IgD-negative memory B cell (primary cell): ENCODE results near the gene FAM107B. TPM values are rescaled to one million over a fixed set of nuclear protein-coding genes. Genes with fewer than 3 reads are reported as not detected.
"Not testable (repeated sequence)": the region's sequence is repeated elsewhere in the genome, so short reads cannot be mapped to it uniquely, and the experiment has no call there.

Experiments used
- H3K27ac Mint-ChIP-seq, 3 donors: one replicate each; pipeline ENCODE4 v1.8.0; 2020 to 2022; ENCODE audit warnings: mild to moderate bottlenecking in 3 of 3, mixed read lengths in 3 of 3, moderate library complexity in 1 of 3
- H3K27me3 Mint-ChIP-seq: one replicate; pipeline ENCODE4 v1.8.0; 2021; ENCODE audit warnings: mixed read lengths
- H3K36me3 Mint-ChIP-seq: one replicate; pipeline ENCODE4 v1.8.0; 2020; ENCODE audit warnings: mild to moderate bottlenecking, mixed read lengths
- H3K4me1 Mint-ChIP-seq, 3 donors: one replicate each; pipeline ENCODE4 v1.8.0; 2020 to 2022; ENCODE audit warnings: mixed read lengths in 3 of 3, mild to moderate bottlenecking in 1 of 3
- H3K4me3 Mint-ChIP-seq, 4 donors: one replicate each; pipeline ENCODE4 v1.8.0; 2020 to 2022; ENCODE audit warnings: mild to moderate bottlenecking in 4 of 4, mixed read lengths in 4 of 4, moderate library complexity in 3 of 4
- H3K9me3 Mint-ChIP-seq, 3 donors: one replicate each; pipeline ENCODE4 v1.8.0; 2020 to 2021; ENCODE audit warnings: mixed read lengths in 3 of 3, mild to moderate bottlenecking in 1 of 3
- polyA plus RNA-seq: library from polyadenylated mRNA; unstranded; fragments of 300-500 nt; fragmentation: Illumina TruSeq; gene quantifications from one replicate; pipeline ENCODE4 v1.2.3, GENCODE V29; 2021

Gene FAM107B
- polyA plus RNA-seq, 1 donor from 2014 or later, result 113 TPM

DNA sequence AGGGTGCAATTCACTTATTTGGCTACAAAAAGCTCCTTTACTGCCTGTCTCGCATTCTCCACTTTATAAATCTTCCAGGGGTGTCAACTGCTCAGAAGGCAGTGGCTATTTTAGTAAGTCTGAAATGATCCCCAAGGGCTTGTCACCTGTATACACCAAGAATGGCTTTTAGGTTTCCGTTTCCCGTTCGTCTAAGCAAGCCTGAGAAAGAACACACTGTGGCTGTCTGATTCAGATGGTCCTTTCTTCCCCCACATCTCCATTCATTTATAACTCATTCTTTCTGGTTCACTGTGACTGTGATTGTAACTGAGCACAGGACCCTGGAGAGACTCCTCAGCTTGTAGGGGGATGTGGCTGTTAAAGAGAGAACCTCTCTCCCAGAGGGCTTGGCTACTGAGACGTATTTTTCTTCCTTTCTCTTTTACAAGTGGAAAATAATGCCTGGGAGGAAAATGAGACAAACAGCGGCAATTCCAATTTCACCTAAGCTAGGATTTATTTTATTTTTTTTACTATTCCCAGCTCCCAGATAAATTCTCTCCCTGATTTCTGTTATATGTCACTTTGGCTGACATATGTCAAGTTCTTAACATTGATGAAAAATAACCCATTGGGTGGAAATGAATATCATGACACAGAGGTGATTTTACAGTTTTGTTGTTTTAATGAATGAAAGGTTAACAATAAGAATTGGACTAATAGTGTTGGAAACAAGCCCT lies 129.3 kb downstream of the FAM107B start:
- Mint-ChIP-seq H3K36me3 (peaks cover 2% of the 10 kb centered on the region), H3K9me3 (peaks cover 0 to 6% (median 0%) of the 10 kb centered on the region in 3 donors), H3K4me3 (peak overlapping the region in 3 of 4 donors; percentile 68 to 85 (median 70)), H3K27ac (peak overlapping the region; percentile 85 to 97 (median 88)), H3K27me3 (peaks cover 2% of the 10 kb centered on the region), H3K4me1 (peaks cover 41 to 57% (median 54%) of the 10 kb centered on the region in 3 donors)

- Mint-ChIP-seq H3K36me3 (peaks cover 2% of the 10 kb centered on the region), H3K27ac (no peak overlapping the region), H3K9me3 (peaks cover 0 to 6% (median 0%) of the 10 kb centered on the region in 3 donors), H3K4me1 (peaks cover 12 to 16% (median 13%) of the 10 kb centered on the region in 3 donors), H3K27me3 (no peaks in the 10 kb centered on the region), H3K4me3 (no peak overlapping the region)
Measured at GRCh38 chr10:14639637-14640036, 135.1 kb downstream of the FAM107B start.

- Mint-ChIP-seq H3K4me3 (no peak overlapping the region), H3K27ac (no peak overlapping the region), H3K9me3 (no peaks in the 10 kb centered on the region), H3K4me1 (peaks cover 0 to 7% (median 2%) of the 10 kb centered on the region in 3 donors), H3K36me3 (no peaks in the 10 kb centered on the region), H3K27me3 (no peaks in the 10 kb centered on the region)
Measured at GRCh38 chr10:14635043-14635710, 139.5 kb downstream of the FAM107B start.

DNA sequence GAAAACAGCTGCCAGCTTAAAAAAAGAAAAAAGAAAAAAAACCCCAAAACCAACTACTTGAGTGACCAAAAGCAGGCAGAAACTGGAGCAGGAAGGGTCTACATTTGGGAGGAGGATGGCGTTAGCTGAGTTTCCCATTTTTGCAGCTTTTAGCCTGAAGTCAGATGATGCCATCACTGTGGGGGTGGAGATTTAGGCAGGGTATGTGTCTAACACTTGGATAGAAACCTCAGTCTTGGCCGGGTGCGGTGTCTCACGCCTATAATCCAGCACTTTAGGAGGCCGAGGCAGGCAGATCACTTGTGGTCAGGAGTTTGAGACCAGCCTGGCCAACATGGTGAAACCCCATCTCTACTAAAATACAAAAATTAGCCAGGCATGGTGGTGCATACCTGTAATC lies 140.1 kb downstream of the FAM107B start:
- not testable (repeated sequence) for H3K27ac Mint-ChIP-seq, H3K27me3 Mint-ChIP-seq, H3K36me3 Mint-ChIP-seq, H3K9me3 Mint-ChIP-seq, H3K4me1 Mint-ChIP-seq, H3K4me3 Mint-ChIP-seq

DNA sequence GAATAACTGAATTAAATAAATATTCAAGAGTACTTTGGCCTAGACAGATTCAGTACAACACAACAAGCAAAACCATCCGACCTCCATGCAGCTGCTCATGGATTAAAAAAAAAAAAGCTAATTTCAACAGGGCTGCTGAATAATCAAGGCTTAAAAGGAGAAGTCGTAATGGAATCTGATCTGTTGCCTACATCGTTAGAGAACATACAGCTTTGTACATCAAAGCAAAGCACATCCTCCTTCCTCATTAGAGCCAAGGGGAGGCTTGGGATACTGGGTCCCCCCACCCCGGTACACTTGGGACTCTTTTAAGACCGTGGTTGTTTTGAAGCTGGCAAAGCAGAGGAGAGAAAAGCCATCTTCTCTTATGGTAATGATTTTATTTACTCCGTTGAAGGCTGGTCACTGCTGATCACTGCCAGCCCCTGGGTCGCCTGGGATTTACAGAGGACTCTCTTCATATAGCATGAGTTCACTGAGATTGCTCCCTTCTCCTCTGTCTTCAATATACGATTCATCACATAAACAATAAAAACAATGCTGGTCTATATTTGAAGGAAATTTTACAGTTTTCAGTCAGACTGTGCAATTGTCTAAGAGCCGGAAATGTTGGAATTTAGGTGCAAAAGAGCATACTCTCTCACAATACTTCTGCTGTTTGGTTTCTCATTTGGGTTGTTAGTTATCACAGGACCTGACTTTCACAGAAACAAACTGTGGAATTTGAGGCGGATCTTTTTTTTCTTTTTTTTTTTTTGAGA lies 148.8 kb downstream of the FAM107B start:
- Mint-ChIP-seq H3K27ac (no peak overlapping the region), H3K4me1 (peaks cover 5 to 7% (median 6%) of the 10 kb centered on the region in 3 donors), H3K4me3 (no peak overlapping the region), H3K27me3 (no peaks in the 10 kb centered on the region), H3K36me3 (peaks cover 1% of the 10 kb centered on the region), H3K9me3 (no peaks in the 10 kb centered on the region)

DNA sequence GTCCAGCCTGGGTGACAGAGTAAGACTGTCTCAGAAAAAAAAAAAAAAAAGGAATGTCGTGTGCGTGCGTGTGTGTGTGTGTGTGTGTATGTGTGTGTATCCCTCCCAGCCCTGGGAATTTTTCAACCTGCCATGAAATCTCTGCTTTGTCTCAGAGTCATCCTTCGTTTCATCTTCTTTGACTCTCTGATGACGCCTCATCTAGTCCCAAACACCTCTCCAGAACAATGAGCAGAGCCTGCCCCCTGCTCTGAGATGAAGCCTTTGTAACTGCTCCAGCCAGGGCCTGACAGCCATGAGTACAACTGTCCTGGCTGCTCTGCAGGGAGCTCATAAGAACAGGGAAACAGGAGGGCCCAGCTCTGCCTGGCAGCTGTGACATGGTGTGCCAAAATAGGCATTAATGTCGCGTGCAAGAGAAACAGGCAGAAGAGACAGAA lies 149.5 kb downstream of the FAM107B start:
- H3K4me3 Mint-ChIP-seq, result no peak overlapping the region
- no peaks in the 10 kb centered on the region for H3K9me3 Mint-ChIP-seq
- H3K36me3 Mint-ChIP-seq, result peaks cover 1% of the 10 kb centered on the region
- H3K27ac Mint-ChIP-seq, result no peak overlapping the region
- peaks cover 6 to 7% (median 6%) of the 10 kb centered on the region in 3 donors for H3K4me1 Mint-ChIP-seq
- H3K27me3 Mint-ChIP-seq, result no peaks in the 10 kb centered on the region

- Mint-ChIP-seq H3K9me3 (no peaks in the 10 kb centered on the region), H3K27ac (no peak overlapping the region), H3K4me3 (no peak overlapping the region), H3K36me3 (peaks cover 1% of the 10 kb centered on the region), H3K27me3 (no peaks in the 10 kb centered on the region), H3K4me1 (peaks cover 6 to 7% (median 6%) of the 10 kb centered on the region in 3 donors)
Measured at GRCh38 chr10:14624600-14624999, 150.1 kb downstream of the FAM107B start.

DNA sequence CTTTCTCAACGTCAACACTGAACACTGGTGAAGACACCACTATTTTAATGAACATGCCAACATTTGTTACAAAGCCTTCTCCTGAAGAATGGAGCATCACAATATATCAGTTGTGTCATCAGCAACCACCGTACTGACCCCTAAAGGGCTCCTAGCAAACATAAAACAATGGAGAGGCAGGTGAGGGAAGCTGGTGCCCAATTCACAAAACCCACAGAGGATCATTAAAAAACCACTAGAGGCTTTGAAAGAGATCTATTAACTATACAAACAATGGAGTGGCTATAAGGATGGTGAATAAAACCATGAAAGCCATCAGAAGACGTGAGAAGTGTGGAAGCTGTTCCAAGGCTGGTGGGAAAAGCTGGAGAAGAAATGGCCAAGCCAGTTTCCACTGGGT lies 150.8 kb downstream of the FAM107B start:
- H3K4me1 Mint-ChIP-seq, result peaks cover 6 to 7% (median 6%) of the 10 kb centered on the region in 3 donors
- peaks cover 1% of the 10 kb centered on the region for H3K36me3 Mint-ChIP-seq
- H3K4me3 Mint-ChIP-seq, result no peak overlapping the region
- no peaks in the 10 kb centered on the region for H3K9me3 Mint-ChIP-seq
- no peak overlapping the region for H3K27ac Mint-ChIP-seq
- H3K27me3 Mint-ChIP-seq, result no peaks in the 10 kb centered on the region

DNA sequence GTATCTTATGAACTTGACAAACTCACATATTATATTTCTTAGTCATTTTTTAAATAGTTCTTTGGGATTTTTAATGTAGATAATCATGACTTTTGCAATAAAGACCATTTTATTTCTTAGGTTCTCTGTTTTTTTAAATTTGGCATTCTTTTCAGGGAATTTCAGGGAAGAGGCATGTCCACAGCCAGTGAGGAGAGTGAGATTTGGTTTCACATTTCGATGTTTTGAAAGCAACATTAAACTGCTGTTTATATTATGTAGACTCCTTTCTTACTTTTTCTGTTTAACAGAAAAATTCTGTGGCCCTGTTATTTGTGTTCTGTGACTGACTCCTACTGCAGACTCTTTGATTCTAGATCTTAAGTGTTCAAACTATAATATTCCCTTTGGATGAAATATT lies 153.7 kb downstream of the FAM107B start:
- Mint-ChIP-seq H3K36me3 (no peaks in the 10 kb centered on the region), H3K4me1 (peaks cover 9 to 13% (median 12%) of the 10 kb centered on the region in 3 donors), H3K27ac (peak overlapping the region in 1 of 3 donors; percentile 15), H3K27me3 (no peaks in the 10 kb centered on the region), H3K9me3 (no peaks in the 10 kb centered on the region), H3K4me3 (no peak overlapping the region)

DNA sequence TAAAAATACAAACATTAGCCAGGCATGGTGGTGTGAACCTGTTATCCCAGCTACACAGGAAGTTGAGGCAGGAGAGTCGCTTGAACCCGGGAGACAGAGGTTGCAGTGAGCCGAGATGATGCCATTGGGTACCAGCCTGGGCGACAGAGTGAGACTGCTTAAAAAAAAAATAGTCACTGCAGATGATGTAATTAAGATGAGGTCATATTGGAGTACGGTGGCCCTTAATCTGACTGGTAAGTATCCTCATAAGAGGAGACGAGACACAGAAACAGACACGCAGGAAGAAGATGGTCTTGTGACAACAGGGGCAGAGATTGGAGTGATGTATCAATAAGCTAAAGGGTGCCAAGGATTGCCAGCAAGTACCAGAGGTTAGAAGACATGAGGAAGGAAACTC lies 156.0 kb downstream of the FAM107B start:
- peak overlapping the region in 1 of 3 donors; percentile 35 for H3K27ac Mint-ChIP-seq
- peaks cover 2% of the 10 kb centered on the region for H3K36me3 Mint-ChIP-seq
- H3K4me1 Mint-ChIP-seq, result peaks cover 9 to 16% (median 13%) of the 10 kb centered on the region in 3 donors
- H3K9me3 Mint-ChIP-seq, result no peaks in the 10 kb centered on the region
- no peak overlapping the region for H3K4me3 Mint-ChIP-seq
- no peaks in the 10 kb centered on the region for H3K27me3 Mint-ChIP-seq

DNA sequence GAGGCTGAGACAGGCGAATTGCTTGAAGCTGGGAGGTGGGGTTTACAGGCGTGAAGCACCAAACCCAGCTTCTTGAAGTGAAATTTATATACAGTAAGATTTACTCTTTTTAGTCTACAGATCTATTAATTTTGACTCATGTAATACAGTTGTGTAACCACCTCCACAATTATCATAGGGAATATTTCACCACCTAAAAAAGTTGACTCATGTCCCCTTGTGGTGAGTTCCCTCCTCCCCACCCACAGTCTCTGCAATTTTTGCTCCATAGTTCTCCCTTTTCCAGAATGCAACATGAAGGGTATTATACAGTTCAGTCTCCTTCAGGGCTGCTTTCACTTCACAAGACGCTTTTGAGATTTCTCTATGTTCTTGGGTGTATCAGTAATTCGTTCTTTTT lies 156.8 kb downstream of the FAM107B start:
- Mint-ChIP-seq H3K4me3 (no peak overlapping the region), H3K27ac (no peak overlapping the region), H3K36me3 (peaks cover 2% of the 10 kb centered on the region)

GRCh38 chr10:14616955-14617730 lies 157.6 kb downstream of the FAM107B start:
- H3K4me3 Mint-ChIP-seq, result no peak overlapping the region
- H3K9me3 Mint-ChIP-seq, result no peaks in the 10 kb centered on the region
- no peaks in the 10 kb centered on the region for H3K27me3 Mint-ChIP-seq
- no peak overlapping the region for H3K27ac Mint-ChIP-seq
- peaks cover 2% of the 10 kb centered on the region for H3K36me3 Mint-ChIP-seq
- H3K4me1 Mint-ChIP-seq, result peaks cover 17 to 25% (median 18%) of the 10 kb centered on the region in 3 donors

More for the DNA sequence above, 156.8 kb downstream of the FAM107B start:
- no peaks in the 10 kb centered on the region for H3K9me3 Mint-ChIP-seq
- peaks cover 14 to 22% (median 18%) of the 10 kb centered on the region in 3 donors for H3K4me1 Mint-ChIP-seq
- no peaks in the 10 kb centered on the region for H3K27me3 Mint-ChIP-seq

DNA sequence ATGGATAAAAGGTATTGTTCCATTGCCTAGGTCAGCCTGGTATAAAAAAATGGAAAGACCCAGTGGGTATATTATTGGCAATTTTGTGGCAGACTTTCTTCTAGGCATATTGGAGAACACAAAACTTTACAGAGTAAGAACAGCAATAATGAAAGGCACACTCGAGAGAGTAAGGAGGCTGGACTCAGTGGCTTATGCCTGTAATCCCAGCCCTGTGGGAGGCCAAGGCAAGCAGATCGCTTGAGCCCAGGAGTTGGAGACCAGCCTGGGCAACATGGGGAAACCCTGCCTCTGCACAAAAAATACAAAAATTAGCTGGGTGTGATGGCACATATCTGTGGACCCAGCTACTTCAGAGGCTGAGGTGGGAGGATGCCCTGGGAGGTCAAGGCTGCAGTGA lies 158.2 kb downstream of the FAM107B start:
- Mint-ChIP-seq H3K27ac (no peak overlapping the region), H3K27me3 (no peaks in the 10 kb centered on the region), H3K4me3 (peak overlapping the region in 1 of 4 donors; percentile 53), H3K4me1 (peaks cover 17 to 21% (median 18%) of the 10 kb centered on the region in 3 donors), H3K36me3 (peaks cover 2% of the 10 kb centered on the region), H3K9me3 (no peaks in the 10 kb centered on the region)

- H3K9me3 Mint-ChIP-seq, result no peaks in the 10 kb centered on the region
- H3K36me3 Mint-ChIP-seq, result peaks cover 2% of the 10 kb centered on the region
- H3K4me3 Mint-ChIP-seq, result no peak overlapping the region
- H3K4me1 Mint-ChIP-seq, result peaks cover 26 to 36% (median 31%) of the 10 kb centered on the region in 3 donors
- no peaks in the 10 kb centered on the region for H3K27me3 Mint-ChIP-seq
- H3K27ac Mint-ChIP-seq, result peak overlapping the region in 1 of 3 donors; percentile 82
Measured at GRCh38 chr10:14613588-14613920, 161.1 kb downstream of the FAM107B start.
